ENCODE results near the gene SOX30. TPM values are rescaled to one million over a fixed set of nuclear protein-coding genes. Genes with fewer than 3 reads are reported as not detected.

SOX30 gene
- total RNA-seq, 4 donors from 2014 or later, result 0.16 to 0.19 TPM; not detected in 2

DNA sequence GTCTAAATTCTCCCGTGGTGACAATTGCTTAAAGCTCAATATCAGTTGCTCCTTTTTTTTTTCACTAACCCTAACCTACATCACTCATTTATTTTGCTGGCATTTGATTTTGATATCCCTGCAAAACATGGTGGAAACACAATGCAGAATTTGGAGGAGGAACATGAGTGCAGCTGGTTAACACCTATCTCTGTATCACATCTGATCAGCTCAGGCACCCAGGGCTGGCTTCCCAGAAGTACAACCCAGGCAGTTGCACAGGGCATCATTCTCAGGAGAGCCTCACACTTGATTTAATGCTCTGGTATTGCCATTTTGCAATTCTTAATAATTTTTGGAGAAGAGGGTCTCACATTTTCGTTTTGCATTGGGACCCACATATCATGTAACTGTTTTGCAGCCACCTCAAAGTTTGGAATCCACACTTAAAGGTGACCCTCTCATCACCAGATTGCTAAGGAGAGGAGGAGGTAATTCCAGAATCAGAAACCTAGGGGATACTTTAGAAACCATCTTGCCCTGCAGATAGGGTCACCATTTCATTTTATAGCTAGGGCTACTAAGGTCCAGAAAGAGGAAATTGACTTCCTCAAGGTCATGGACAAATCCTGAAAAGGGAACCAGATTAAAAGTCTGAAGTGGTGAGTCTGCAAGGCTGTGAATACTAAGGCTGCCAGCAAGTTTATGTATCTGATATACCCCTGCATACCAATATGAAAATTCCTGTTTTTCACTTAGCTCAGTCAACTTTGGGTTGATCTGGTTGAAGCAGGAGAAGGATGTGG lies 57.4 kb downstream of the SOX30 start:
- Histone ChIP-seq H3K4me3 (no peak overlapping the region), H3K36me3 (no peaks in the 10 kb centered on the region), H3K4me1 (peaks cover 0 to 4% (median 0%) of the 10 kb centered on the region in 3 donors), H3K27me3 (no peaks in the 10 kb centered on the region), H3K27ac (no peak overlapping the region), H3K9me3 (no peaks in the 10 kb centered on the region)
- TF ChIP-seq POLR2AphosphoS5 (IDR thresholded peaks at IDR 0.05), result no peak
- TF ChIP-seq, protein P1, sequence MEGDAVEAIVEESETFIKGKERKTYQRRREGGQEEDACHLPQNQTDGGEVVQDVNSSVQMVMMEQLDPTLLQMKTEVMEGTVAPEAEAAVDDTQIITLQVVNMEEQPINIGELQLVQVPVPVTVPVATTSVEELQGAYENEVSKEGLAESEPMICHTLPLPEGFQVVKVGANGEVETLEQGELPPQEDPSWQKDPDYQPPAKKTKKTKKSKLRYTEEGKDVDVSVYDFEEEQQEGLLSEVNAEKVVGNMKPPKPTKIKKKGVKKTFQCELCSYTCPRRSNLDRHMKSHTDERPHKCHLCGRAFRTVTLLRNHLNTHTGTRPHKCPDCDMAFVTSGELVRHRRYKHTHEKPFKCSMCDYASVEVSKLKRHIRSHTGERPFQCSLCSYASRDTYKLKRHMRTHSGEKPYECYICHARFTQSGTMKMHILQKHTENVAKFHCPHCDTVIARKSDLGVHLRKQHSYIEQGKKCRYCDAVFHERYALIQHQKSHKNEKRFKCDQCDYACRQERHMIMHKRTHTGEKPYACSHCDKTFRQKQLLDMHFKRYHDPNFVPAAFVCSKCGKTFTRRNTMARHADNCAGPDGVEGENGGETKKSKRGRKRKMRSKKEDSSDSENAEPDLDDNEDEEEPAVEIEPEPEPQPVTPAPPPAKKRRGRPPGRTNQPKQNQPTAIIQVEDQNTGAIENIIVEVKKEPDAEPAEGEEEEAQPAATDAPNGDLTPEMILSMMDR (IDR thresholded peaks at IDR 0.05), result no peak
- no peak for TF ChIP-seq POLR2A (IDR thresholded peaks at IDR 0.05)
- TF ChIP-seq EP300 (IDR thresholded peaks at IDR 0.05), result no peak
- ATAC-seq, result no peak
- WGBS, 2 donors (ENCODE audit: low coverage in 1 of 2), result 57 to 67% methylated on average over 2 of the region's 2 CpGs

DNA sequence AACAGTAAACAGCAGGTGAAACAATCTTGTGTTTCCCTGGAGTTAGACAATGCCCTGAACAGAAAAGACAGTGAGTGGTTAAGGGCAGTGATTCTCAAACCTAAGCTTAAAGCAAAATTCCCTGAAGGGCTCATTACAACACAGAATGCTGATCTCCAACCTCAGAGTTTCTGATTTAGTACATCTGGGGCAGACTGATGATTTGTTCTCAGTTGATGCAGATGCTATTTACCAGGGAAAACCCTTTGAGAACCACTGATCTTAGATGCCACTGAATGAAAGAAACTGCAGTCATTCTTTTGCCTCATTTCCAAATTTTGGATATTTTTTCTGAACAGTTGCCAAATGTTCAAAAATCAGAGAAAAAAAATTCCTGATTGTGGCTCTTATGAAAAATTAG lies 58.0 kb downstream of the SOX30 start:
- H3K9me3 ChIP-seq, result no peaks in the 10 kb centered on the region
- no peak overlapping the region for H3K4me3 ChIP-seq
- peaks cover 0 to 4% (median 0%) of the 10 kb centered on the region in 3 donors for H3K4me1 ChIP-seq
- TF ChIP-seq, protein P1 (IDR thresholded peaks at IDR 0.05), result no peak
- TF ChIP-seq POLR2A (IDR thresholded peaks at IDR 0.05) (no peak), POLR2AphosphoS5 (IDR thresholded peaks at IDR 0.05) (no peak), EP300 (IDR thresholded peaks at IDR 0.05) (no peak)
- no peak overlapping the region for H3K27ac ChIP-seq
- H3K27me3 ChIP-seq, result no peaks in the 10 kb centered on the region
- no peak for ATAC-seq
- H3K36me3 ChIP-seq, result no peaks in the 10 kb centered on the region

DNA sequence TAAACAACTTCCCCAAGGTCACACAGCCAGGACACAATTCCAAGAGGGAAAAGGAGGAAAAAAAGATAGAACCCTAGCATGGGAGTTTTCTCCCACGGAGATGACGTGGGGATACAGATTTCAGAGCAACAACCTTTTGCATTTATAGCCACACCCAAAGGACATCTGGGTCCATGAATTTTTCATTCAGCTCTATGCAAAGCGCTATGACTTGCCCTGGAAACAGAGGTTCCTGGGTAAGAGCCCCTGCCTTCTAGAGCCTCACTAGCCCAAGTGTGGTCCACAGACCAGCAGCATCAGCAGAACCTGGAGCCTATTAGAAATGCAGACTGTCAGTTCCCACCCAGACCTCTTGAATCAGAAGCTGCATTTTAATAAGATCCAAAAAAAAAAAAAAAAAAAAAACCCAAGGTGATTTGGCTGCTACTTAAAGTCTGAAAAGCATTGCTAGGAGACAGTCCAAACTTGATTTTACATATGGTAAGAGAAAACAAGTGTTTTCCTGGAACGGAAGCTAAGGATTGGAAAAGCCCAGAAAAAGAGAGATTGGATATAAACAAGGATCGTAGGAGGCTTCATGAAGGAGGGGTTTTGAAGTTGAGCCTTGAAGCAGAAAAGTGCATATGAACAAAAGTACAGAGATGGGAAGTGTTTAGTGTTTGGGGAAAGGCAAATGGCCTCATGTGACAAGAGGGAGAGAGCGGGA lies 59.0 kb downstream of the SOX30 start:
- ATAC-seq, result no peak
- Histone ChIP-seq H3K36me3 (no peaks in the 10 kb centered on the region), H3K9me3 (no peaks in the 10 kb centered on the region), H3K27ac (no peak overlapping the region), H3K4me1 (peaks cover 0 to 4% (median 0%) of the 10 kb centered on the region in 3 donors), H3K4me3 (no peak overlapping the region), H3K27me3 (no peaks in the 10 kb centered on the region)
- TF ChIP-seq EP300 (IDR thresholded peaks at IDR 0.05), result no peak
- no peak for TF ChIP-seq POLR2A (IDR thresholded peaks at IDR 0.05)
- no peak for TF ChIP-seq POLR2AphosphoS5 (IDR thresholded peaks at IDR 0.05)
- TF ChIP-seq, protein P1 (IDR thresholded peaks at IDR 0.05), result no peak
- 62 to 76% methylated on average over 4 to 6 of the region's 6 CpGs for WGBS, 2 donors (ENCODE audit: low coverage in 1 of 2)

DNA sequence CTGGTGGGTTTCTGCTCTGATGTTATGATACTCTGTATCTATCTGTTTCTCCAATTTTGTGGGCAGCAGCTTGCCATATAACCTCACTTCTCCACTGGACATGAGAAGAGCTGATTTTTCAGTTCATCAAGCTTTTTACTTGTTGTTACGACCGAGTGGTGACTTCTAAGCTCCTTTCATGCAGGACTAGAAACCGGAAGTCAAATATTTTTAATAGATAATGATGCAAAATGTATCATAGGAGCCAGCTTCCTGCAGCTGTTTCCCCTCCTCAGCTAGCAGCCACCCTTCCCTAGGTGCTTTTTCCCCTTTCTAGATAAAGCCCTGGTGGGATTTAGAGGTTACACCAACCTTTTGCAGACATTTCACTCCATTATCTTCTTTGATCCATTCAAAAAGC lies 59.6 kb downstream of the SOX30 start:
- H3K9me3 ChIP-seq, result no peaks in the 10 kb centered on the region
- H3K36me3 ChIP-seq, result no peaks in the 10 kb centered on the region
- no peaks in the 10 kb centered on the region for H3K27me3 ChIP-seq
- peaks cover 0 to 4% (median 0%) of the 10 kb centered on the region in 3 donors for H3K4me1 ChIP-seq
- no peak for ATAC-seq
- TF ChIP-seq, protein P1 (IDR thresholded peaks at IDR 0.05), result no peak
- no peak for TF ChIP-seq EP300 (IDR thresholded peaks at IDR 0.05)
- TF ChIP-seq POLR2A (IDR thresholded peaks at IDR 0.05), result no peak
- no peak for TF ChIP-seq POLR2AphosphoS5 (IDR thresholded peaks at IDR 0.05)
- no peak overlapping the region for H3K27ac ChIP-seq
- H3K4me3 ChIP-seq, result no peak overlapping the region
- WGBS, 2 donors (ENCODE audit: low coverage in 1 of 2), result 62 to 68% methylated on average over 3 of the region's 3 CpGs

DNA sequence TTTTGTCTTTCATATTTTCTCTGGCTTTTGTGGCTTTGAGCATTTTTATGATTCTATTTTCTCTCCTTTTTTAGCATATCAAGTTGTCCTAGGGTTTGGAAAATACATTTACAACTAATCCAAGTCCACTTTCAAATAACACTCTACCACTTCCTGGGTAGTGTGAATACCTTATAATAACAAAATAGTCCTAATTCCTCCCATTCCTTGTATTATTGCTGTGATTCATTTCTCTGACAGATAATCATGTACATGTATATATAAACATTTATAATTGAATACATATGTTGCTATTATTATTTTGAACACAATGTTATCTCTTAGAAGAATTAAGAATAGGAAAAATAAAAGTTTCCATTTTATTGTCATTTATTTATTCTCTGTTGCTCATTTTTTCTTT lies 61.8 kb downstream of the SOX30 start:
- no peak overlapping the region for H3K27ac ChIP-seq
- no peaks in the 10 kb centered on the region for H3K9me3 ChIP-seq
- no peaks in the 10 kb centered on the region for H3K27me3 ChIP-seq
- peaks cover 0 to 4% (median 0%) of the 10 kb centered on the region in 3 donors for H3K4me1 ChIP-seq
- TF ChIP-seq, protein P1 (IDR thresholded peaks at IDR 0.05), result no peak
- TF ChIP-seq POLR2A (IDR thresholded peaks at IDR 0.05) (no peak), POLR2AphosphoS5 (IDR thresholded peaks at IDR 0.05) (no peak), EP300 (IDR thresholded peaks at IDR 0.05) (no peak)
- ATAC-seq, result no peak
- no peak overlapping the region for H3K4me3 ChIP-seq
- no peaks in the 10 kb centered on the region for H3K36me3 ChIP-seq

All from gastroesophageal sphincter (tissue), 4 donors.